SW 1271 (cell line): ENCODE data around the gene RNF146.
A peak's percentile ranks its signal among the peaks of the same experiment; 100 is the strongest.
"Not testable (repeated sequence)": the region's sequence is repeated elsewhere in the genome, so short reads cannot be mapped to it uniquely, and the experiment has no call there.

ENCODE experiments used
- DNase-seq, 2 experiments: peaks; one replicate each; lab custom pipeline; 2025; lab: John Stamatoyannopoulos, UW

The RNF146 gene

GRCh38 chr6:127266178-127266891 lies at the start of gene RNF146:
RNF146 (plus strand) TSS chr6:127266864; CDS start chr6:127280339, 13,475 bp downstream.
- DNase-seq = peak; percentile 44 to 83

DNA sequence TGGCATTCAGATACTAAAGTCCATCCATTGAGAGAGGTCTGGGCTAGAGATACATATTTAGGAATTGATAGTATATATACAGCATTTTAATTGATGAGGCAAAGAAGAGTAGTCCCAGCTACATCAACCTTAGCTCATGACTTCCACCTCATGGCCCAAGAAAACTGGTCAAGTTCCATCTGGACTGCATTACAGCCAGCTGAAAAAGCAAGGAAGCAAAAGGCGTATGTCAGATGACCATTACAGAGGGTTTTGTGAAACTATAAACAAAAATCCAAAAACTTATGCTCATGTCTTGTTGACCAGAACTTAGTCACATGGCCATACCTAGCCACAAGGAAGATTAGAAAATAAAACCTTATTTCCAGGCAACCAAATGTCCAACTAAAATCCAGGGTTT lies 46.8 kb upstream of the RNF146 start:
- no peak for DNase-seq

DNA sequence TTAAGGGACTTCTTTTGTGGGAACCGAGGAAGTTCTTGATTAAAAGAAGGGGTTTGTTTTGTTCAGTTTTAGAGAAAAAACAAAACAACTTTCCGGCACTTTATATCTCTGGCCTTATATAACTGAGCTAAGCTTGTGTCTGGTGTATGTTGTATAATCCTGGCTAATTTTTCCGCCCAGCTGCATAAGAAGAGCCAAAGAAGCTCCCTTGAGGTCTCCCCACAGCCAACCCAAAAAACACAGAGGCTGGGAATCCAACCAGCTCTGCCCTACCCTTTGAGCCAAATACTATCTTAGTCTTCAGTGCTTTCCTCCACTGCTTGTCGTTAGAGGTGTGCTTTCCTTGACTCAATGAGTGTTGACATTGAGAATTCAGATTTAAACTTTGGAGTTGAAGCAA lies 45.5 kb upstream of the RNF146 start:
- DNase-seq = no peak

DNA sequence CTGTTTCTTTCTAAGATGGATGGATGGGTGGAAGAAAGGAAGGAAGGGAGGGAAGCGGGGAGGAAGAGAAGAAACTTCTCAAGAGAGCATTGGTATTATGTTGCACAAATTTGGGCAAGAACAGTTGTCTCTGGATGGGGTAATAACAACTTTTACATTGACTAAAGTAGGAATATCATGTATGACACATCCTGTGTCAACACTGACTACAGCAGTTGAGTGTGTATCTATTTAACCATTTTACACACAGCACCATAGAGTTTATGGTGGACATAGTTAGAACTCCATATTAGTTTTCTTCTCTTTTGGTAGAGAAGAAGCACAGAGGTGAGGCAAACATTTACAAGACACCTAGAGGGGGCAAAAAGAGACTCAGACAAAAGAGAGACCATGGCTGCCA lies 44.2 kb upstream of the RNF146 start:
- no peak for DNase-seq

DNA sequence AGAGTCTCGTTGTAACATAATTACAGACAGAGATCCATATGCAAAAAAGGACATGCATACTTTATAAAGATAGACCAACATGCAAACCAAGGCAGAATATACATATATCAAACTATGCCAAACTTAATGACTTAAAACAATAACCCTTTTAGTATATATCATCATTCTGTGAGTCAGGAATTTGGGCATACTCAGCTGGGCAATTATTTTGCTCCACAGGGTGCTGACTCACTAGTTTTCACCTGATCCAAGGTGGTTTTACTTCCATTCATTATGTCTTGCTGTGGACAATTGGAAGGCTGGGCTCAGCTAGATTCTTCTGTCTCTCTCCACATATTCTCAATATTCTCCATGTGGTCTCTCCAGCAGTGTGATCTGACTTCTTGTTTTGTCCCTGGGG lies 41.2 kb upstream of the RNF146 start:
- DNase-seq = no peak

DNA sequence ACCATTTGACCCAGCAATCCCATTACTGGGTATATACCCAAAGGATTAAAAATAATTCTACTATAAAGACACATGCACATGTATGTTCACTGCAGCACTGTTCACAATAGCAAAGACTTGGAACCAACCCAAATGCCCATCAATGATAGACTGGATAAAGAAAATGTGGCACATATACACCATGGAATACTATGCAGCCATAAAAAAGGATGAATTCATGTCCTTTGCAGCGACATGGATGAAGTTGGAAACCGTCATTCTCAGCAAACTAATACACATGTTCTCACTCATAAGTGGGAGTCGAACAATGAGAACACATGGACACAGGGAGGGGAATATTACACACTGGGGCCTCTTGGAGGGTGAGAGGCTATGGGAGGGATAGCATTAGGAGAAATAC lies 32.8 kb upstream of the RNF146 start:
- not testable (repeated sequence) for DNase-seq

DNA sequence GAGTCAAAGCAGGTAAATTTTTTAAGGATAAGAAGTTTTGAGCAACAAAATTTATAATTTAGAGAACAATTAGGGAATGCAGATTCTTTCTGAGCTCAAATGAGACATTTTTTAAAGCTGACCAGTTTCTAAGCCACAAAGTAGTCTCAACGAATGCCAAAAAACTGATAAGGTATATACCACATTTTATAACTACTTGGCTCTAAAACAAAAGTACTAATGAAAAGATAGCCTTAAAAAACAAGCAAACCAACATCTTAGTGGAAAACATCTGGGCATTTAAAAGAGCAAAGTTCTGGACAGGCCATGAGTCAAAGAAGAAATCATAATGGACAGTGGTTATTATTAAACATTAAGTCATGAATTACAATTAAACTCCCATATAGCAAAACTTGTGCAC lies 23.2 kb upstream of the RNF146 start:
- DNase-seq = no peak

- DNase-seq = no peak
Measured at GRCh38 chr6:127247114-127248096, 19.3 kb upstream of the RNF146 start.

- DNase-seq = no peak
Measured at GRCh38 chr6:127249621-127250020, 17.0 kb upstream of the RNF146 start.

DNA sequence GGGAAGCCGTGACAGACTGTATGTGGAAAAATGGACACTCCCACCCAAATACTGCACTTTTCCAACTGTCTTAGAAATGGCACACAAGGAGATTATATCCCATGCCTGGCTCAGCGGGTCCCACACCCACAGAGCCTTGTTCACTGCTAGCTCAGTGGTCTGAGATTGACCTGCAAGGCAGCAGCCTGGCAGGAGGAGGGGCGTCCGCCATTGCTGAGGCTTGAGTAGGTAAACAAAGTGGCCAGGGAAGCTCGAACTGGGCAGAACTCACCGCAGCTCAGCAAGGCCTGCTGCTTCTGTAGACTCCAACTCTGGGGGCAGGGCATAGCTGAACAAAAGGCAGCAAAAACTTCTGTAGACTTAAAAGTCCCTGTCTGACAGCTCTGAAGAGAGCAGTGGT lies 11.4 kb upstream of the RNF146 start:
- no peak for DNase-seq

- DNase-seq = no peak
Measured at GRCh38 chr6:127262896-127263295, 3.8 kb upstream of the RNF146 start.

DNA sequence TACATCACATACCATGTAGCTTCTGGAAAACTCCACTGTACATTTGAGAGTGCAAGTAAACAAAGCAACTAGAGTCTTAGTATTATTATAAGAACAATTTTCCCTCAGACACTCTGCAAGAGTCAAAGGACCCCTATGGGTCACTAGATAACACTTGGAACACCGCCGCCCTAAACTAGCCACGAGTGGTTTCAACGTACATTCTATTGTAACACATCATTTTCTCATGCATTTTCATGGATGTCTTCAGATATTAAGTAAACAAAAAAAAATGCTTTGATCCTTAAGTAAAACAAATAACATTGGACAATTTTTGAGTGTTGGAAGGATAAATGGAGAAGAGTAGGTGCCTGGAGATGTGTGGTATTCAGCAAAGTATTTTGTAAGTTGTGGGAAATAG lies 3.2 kb upstream of the RNF146 start:
- no peak for DNase-seq

GRCh38 chr6:127266892-127267645 lies 405 bp downstream of the RNF146 start:
- peak; percentile 12 to 51 for DNase-seq

- peak in 1 of 2 experiments; percentile 25 for DNase-seq
Measured at GRCh38 chr6:127267646-127268625, 1.3 kb downstream of the RNF146 start.

DNA sequence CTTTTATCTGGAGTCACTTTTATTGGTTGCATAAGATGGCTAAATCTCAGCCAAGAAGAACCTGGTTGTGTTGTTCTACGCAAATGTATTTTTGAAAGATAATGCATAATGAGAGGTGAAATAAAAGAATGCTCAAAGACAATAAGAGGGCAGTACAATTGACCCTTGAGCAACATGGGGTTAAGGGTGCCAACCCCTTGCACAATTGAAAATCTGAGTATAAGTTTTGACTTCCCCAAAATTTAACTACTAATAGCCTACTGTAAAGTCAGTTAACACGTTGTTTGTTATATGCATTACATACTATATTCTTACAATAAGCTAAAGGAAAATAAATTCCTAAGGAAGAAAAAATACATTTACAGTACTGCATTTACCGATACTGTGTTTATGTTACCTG lies 5.9 kb downstream of the RNF146 start:
- no peak for DNase-seq

DNA sequence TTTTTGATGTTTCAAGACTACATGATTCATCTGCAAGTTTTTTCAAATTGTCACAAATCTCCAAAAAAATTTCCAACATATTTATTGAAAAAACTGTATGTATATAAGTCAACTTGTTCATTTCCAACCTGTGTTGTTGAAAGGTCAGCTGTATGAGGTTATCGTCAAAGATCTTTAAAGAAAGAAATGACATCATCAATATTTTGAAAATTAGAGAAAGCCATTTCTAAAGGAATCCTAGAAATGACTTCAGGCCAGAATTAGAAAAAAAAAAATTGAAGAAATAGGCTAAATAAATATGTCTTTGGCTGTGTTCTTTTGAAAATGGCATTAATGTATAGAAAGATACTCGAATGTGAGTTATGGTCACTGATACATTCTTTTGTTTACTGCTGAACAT lies 6.8 kb downstream of the RNF146 start:
- no peak for DNase-seq

- no peak for DNase-seq
Measured at GRCh38 chr6:127276331-127276730, 9.7 kb downstream of the RNF146 start.

DNA sequence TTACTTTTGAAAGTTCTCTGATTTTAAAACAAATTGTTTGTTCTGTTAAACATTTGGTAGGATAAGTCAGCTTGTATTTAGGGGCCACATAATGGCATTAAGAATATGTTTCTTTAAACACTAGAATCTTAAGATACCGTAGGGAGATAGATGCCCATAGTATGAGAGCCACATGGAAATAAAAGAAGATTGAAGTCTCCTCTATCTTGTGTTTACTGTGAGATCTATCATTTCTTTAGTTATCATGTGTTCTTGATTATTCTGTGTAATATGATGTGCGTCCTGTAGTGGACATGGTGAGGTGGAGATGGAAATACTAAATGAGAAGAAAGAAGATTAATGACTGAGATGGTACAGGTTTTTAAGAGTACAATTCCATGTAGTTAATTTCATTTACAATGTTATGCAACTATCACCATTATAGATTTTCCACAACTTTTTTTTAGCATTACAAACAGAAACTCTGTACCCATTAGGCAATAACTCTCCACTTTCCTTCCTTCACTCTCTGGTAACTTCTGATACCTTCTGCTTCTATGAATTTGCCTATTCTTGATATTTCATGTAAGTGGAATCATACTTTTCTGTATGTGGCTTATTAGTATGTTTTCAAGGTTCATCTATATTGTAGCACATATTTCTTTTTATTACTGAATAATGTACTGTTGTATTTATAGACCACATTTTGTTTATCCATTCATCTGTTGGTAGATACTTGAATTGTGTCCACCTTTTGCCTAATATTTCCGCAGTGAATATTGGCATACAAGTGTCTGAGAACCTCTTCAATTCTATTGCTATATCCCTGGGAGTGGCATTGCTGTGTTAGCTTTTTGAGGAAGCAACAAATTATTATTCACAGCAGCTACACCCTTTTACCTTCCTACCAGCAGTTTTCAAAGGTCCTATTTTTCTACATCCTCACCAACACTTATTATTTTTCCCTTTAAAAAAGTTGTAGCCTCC lies 11.5 kb downstream of the RNF146 start:
- DNase-seq = no peak

DNA sequence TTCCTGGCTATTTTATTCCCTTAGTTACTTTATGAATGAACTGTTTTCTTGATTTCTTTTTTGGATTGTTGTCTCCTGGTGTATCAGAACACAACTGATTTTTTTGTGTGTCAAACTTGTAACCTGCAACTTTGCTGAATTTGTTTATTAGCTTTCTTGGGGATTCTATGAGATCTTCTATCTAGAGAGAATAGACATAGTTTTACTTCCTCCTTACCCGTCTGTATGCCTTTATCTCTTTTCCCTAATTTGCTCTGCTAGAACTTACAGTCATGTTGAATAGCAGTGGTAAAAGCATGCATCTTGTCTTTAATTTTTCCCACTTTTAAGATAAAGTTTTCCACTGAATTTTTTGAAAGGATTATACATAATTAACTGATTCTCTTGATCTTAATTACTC lies 13.2 kb downstream of the RNF146 start:
- no peak for DNase-seq

- DNase-seq = no peak
Measured at GRCh38 chr6:127282184-127282583, 15.5 kb downstream of the RNF146 start.
